SK-N-SH (cell line): Measurements from ENCODE around the gene PPL. TPM values are rescaled to one million over a fixed set of nuclear protein-coding genes. Genes with fewer than 3 reads are reported as not detected.

Experiments used
- CTCF ChIA-PET: fragments of 300-600, 350-600 bp; formaldehyde crosslinking; extraction: SDS; loops from one replicate; lab custom pipeline; 2021; lab: Yijun Ruan, JAX
- POLR2A ChIA-PET: fragments of 350-600 bp; sonication (Branson Sonifier 250); formaldehyde crosslinking; extraction: SDS; loops from one replicate; lab custom pipeline; 2020; ENCODE audit warnings: antibody characterized with exemption, inconsistent platforms; lab: Yijun Ruan, JAX
- DNase-seq: peaks from one replicate; pipeline ENCODE4 v3.0.0; 2012
- H2AFZ ChIP-seq: fragments of 200-600 bp; sonication (generic); 2 replicates; pipeline ENCODE4 v1.8.1; 2016; ENCODE audit warnings: antibody characterized with exemption, mild to moderate bottlenecking, low read depth
- H3F3A ChIP-seq: fragments of 200-600 bp; sonication (generic); replicated peaks from 2 replicates; pipeline ENCODE3; 2016; ENCODE audit warnings: antibody characterized with exemption, mild to moderate bottlenecking; ENCODE audit not compliant: insufficient read depth
- H3K27ac ChIP-seq, 2 experiments: fragments of 200-500 bp in 1 of 2; fragments of 200-600 bp in 1 of 2; sonication (Bioruptor generic) in 1 of 2; sonication (generic), shearing (Covaris generic) in 1 of 2; 2 replicates each; pipeline versions ENCODE4 v1.5.1 to v1.6.1; 2014 to 2016; ENCODE audit warnings: low read depth in 2 of 2, inconsistent platforms in 1 of 2, low read length in 1 of 2, mild to moderate bottlenecking in 1 of 2, mixed read lengths in 1 of 2
- H3K27me3 ChIP-seq: fragments of 200-600 bp; sonication (generic), shearing (Covaris generic); 2 replicates; pipeline ENCODE4 v1.6.1; 2016; ENCODE audit warnings: mixed run types; ENCODE audit not compliant: insufficient read depth
- H3K36me3 ChIP-seq, 2 experiments: fragments of 200-500 bp in 1 of 2; fragments of 200-600 bp in 1 of 2; sonication (Bioruptor generic) in 1 of 2; sonication (generic) in 1 of 2; replicated peaks in 1 of 2; 2 replicates each; pipeline versions ENCODE3 to v1.5.1; 2014 to 2016; ENCODE audit warnings: low read length in 1 of 2, mild to moderate bottlenecking in 1 of 2; ENCODE audit not compliant: insufficient read depth in 2 of 2, control insufficient read depth in 1 of 2
- H3K4me1 ChIP-seq, 2 experiments: fragments of 200-500 bp in 1 of 2; fragments of 200-600 bp in 1 of 2; sonication (Bioruptor generic) in 1 of 2; sonication (generic), shearing (Covaris generic) in 1 of 2; 2 replicates each; pipeline versions ENCODE4 v1.5.1 to v1.6.1; 2014 to 2016; ENCODE audit warnings: low read depth in 1 of 2, low read length in 1 of 2, mixed run types in 1 of 2; ENCODE audit not compliant: insufficient read depth in 2 of 2, control insufficient read depth in 1 of 2
- H3K4me2 ChIP-seq: fragments of 200-600 bp; sonication (generic), shearing (Covaris generic); 2 replicates; pipeline ENCODE4 v1.6.1; 2017; ENCODE audit warnings: mixed run types
- H3K4me3 ChIP-seq, 2 experiments: fragments of 200-500 bp in 1 of 2; fragments of 200-600 bp in 1 of 2; sonication (Bioruptor generic) in 1 of 2; sonication (generic), shearing (Covaris generic) in 1 of 2; 2 replicates each; pipeline versions ENCODE4 v1.5.1 to v1.8.1; 2014 to 2016; ENCODE audit warnings: low read depth in 2 of 2, inconsistent platforms in 1 of 2, low read length in 1 of 2, mild to moderate bottlenecking in 1 of 2, mixed read lengths in 1 of 2, moderate library complexity in 1 of 2
- H3K79me2 ChIP-seq: fragments of 200-600 bp; sonication (generic); 2 replicates; pipeline ENCODE4 v1.8.1; 2017; ENCODE audit warnings: mild to moderate bottlenecking; ENCODE audit not compliant: insufficient read depth
- H3K9ac ChIP-seq: fragments of 200-600 bp; sonication (generic); 2 replicates; pipeline ENCODE4 v1.6.1; 2017; ENCODE audit warnings: mixed run types
- H3K9me2 ChIP-seq: fragments of 200-600 bp; sonication (generic); 2 replicates; pipeline ENCODE4 v1.6.1; 2017; ENCODE audit warnings: mixed run types
- H3K9me3 ChIP-seq: fragments of 200-600 bp; sonication (generic); 2 replicates; pipeline ENCODE4 v1.6.1; 2017; ENCODE audit warnings: mixed run types, mild to moderate bottlenecking, moderate library complexity
- H4K20me1 ChIP-seq: fragments of 200-600 bp; sonication (generic); 2 replicates; pipeline ENCODE4 v1.6.1; 2017; ENCODE audit warnings: mild to moderate bottlenecking, mixed run types; ENCODE audit not compliant: insufficient read depth
- EP300 ChIP-seq, 2 experiments: IDR thresholded peaks; 2 replicates each; pipeline versions ENCODE4 v1.4.0 to v1.6.1; 2012; ENCODE audit warnings: borderline replicate concordance in 1 of 2, low read depth in 1 of 2, low read length in 1 of 2
- EZH2phosphoT487 ChIP-seq: fragments of 200-600 bp; sonication (generic); IDR thresholded peaks from 2 replicates; pipeline ENCODE4 v1.6.1; 2017; ENCODE audit warnings: low read depth, mixed run types, mild to moderate bottlenecking, antibody characterized with exemption, moderate library complexity, borderline replicate concordance
- FOSL2 ChIP-seq: IDR thresholded peaks from 2 replicates; pipeline ENCODE4 v1.4.0; 2012; ENCODE audit warnings: low read depth, mild to moderate bottlenecking, moderate library complexity, borderline replicate concordance
- IRF3 ChIP-seq: fragments of 150-350 bp; IDR thresholded peaks from 2 replicates; pipeline ENCODE4 v1.6.1; 2016; ENCODE audit warnings: mild to moderate bottlenecking, low read depth, low read length
- JUND ChIP-seq: IDR thresholded peaks from 2 replicates; pipeline ENCODE4 v1.4.0; 2012
- MAX ChIP-seq: IDR thresholded peaks from 2 replicates; pipeline ENCODE4 v1.4.0; 2012; ENCODE audit warnings: low read depth
- SIN3A ChIP-seq: IDR thresholded peaks from 2 replicates; pipeline ENCODE4 v1.6.1; 2012; ENCODE audit warnings: low read depth, mild to moderate bottlenecking, low read length, moderate library complexity, borderline replicate concordance
- SMC3 ChIP-seq: IDR thresholded peaks from 2 replicates; pipeline ENCODE4 v1.6.1; 2012; ENCODE audit warnings: low read depth, low read length, improper control_type of control experiment
- TAF1 ChIP-seq: IDR thresholded peaks from 2 replicates; pipeline ENCODE4 v1.6.1; 2012; ENCODE audit warnings: low read depth, mild to moderate bottlenecking, low read length, moderate library complexity, borderline replicate concordance
- TCF12 ChIP-seq: IDR thresholded peaks from 2 replicates; pipeline ENCODE4 v1.4.0; 2012
- TEAD4 ChIP-seq: IDR thresholded peaks from 2 replicates; pipeline ENCODE4 v1.4.0; 2012; ENCODE audit warnings: mild to moderate bottlenecking, borderline replicate concordance; ENCODE audit not compliant: insufficient read depth
- USF1 ChIP-seq: IDR thresholded peaks from 2 replicates; pipeline ENCODE4 v1.4.0; 2012; ENCODE audit warnings: low read depth, borderline replicate concordance
- USF2 ChIP-seq: fragments of 150-350 bp; IDR thresholded peaks from 2 replicates; pipeline ENCODE4 v1.6.1; 2017; ENCODE audit warnings: antibody characterized with exemption, low read length, low read depth, borderline replicate concordance
- YY1 ChIP-seq: IDR thresholded peaks from 2 replicates; pipeline ENCODE4 v1.4.0; 2012; ENCODE audit warnings: low read depth, mild to moderate bottlenecking
- ZBTB33 ChIP-seq: IDR thresholded peaks from 2 replicates; pipeline ENCODE4 v1.4.0; 2012; ENCODE audit warnings: low read depth, borderline replicate concordance
- WGBS: methylation state at CpG from one replicate; pipeline ENCODE4 v1.1.6; 2017; ENCODE audit warnings: low lambda C conversion rate; 5-methylcytosine and 5-hydroxymethylcytosine counted together
- polyA plus RNA-seq, 3 experiments: library from polyadenylated mRNA; depleted of rRNA; stranded (reverse); fragments of >200 nt; gene quantifications; 2 replicates each; pipeline ENCODE4 v1.2.3, GENCODE V29; 2012

The PPL gene
- polyA plus RNA-seq, 1 of the 3 experiments (the other 2 are of a cell fraction): 24.6 TPM

GRCh38 chr16:4979164-4979563 is 42.2 kb upstream of the PPL start:
- Histone ChIP-seq H3K4me3 (no peak overlapping the region), H3F3A (no peaks in the 10 kb centered on the region), H3K4me1 (no peaks in the 10 kb centered on the region), H3K79me2 (no peaks in the 10 kb centered on the region), H3K27me3 (no peaks in the 10 kb centered on the region), H3K4me2 (no peak overlapping the region), H4K20me1 (no peaks in the 10 kb centered on the region), H2AFZ (no peak overlapping the region), H3K27ac (no peak overlapping the region), H3K9me3 (no peaks in the 10 kb centered on the region), H3K9me2 (no peaks in the 10 kb centered on the region), H3K9ac (no peak overlapping the region), H3K36me3 (no peaks in the 10 kb centered on the region)
- 74% methylated on average over 7 of the region's 7 CpGs for WGBS
- no peak for DNase-seq
- TF ChIP-seq ZBTB33 (no peak), EZH2phosphoT487 (no peak), YY1 (no peak), TCF12 (no peak), TAF1 (no peak), SIN3A (no peak), JUND (no peak), FOSL2 (no peak), USF2 (no peak), MAX (no peak)
- CTCF ChIA-PET: interaction anchor here (0.6 kb wide), 1 partner anchor 1346 kb away, joined by 3 read pairs; no protein-coding TSS in a partner anchor
- POLR2A ChIA-PET: no interaction called here

- H3K27ac ChIP-seq: no peak overlapping the region
- no peaks in the 10 kb centered on the region for H3K36me3 ChIP-seq
- H3K9me2 ChIP-seq: no peaks in the 10 kb centered on the region
- 79% methylated on average over 5 of the region's 5 CpGs for WGBS
- peaks cover 4% of the 10 kb centered on the region; the same call in 1 of the 2 replicates for H3K27me3 ChIP-seq
- no peaks in the 10 kb centered on the region for H3F3A ChIP-seq
- no peaks in the 10 kb centered on the region for H3K9me3 ChIP-seq
- no peak overlapping the region for H3K4me2 ChIP-seq
- DNase-seq: no peak
- ChIA-PET POLR2A (no interaction called here), CTCF (interaction anchor here (1.1 to 1.9 kb wide), 2 partner anchors 21 to 48 kb away, joined by 3 to 8 read pairs; no protein-coding TSS in a partner anchor)
- H3K9ac ChIP-seq: no peak overlapping the region
- H3K4me3 ChIP-seq: no peak overlapping the region
- no peaks in the 10 kb centered on the region for H3K79me2 ChIP-seq
- H3K4me1 ChIP-seq: no peaks in the 10 kb centered on the region
- no peak overlapping the region for H2AFZ ChIP-seq
- no peaks in the 10 kb centered on the region for H4K20me1 ChIP-seq
- TF ChIP-seq IRF3 (no peak), TEAD4 (no peak), YY1 (no peak), TCF12 (no peak), SMC3 (no peak), USF1 (no peak), ZBTB33 (no peak), EP300 (IDR thresholded peaks at IDR 0.05; ENCODE audit: borderline replicate concordance in 1 of 2, low read depth in 1 of 2, low read length in 1 of 2) (no peak), MAX (no peak)
Observed at GRCh38 chr16:4976611-4977145, 39.7 kb upstream of the PPL start.
